Thymus (tissue), 11 donors: ENCODE results near the gene RBM23. TPM values are rescaled to one million over a fixed set of nuclear protein-coding genes. Genes with fewer than 3 reads are reported as not detected.

ENCODE experiments used
- DNase-seq, 9 donors: peaks; one replicate each; pipeline ENCODE4 v3.0.0-alpha.2; 2013; ENCODE audit warnings: low spot score in 9 of 9, low read depth in 6 of 9, missing footprints in 1 of 9
- H3K27ac ChIP-seq, 2 donors: one replicate each; pipeline ENCODE4 v1.5.1; 2013; ENCODE audit warnings: control low read depth in 1 of 2, low read depth in 1 of 2, low read length in 1 of 2, mild to moderate bottlenecking in 1 of 2, moderate library complexity in 1 of 2
- H3K27me3 ChIP-seq, 2 donors: one replicate each; pipeline ENCODE4 v1.5.1; 2013; ENCODE audit warnings: low read length in 1 of 2; ENCODE audit not compliant: control insufficient read depth in 2 of 2, insufficient read depth in 1 of 2
- H3K36me3 ChIP-seq, 2 donors: one replicate each; pipeline ENCODE4 v1.5.1; 2013; ENCODE audit warnings: low read length in 1 of 2, mild to moderate bottlenecking in 1 of 2, moderate library complexity in 1 of 2; ENCODE audit not compliant: control insufficient read depth in 2 of 2, insufficient read depth in 2 of 2
- H3K4me1 ChIP-seq, 2 donors: one replicate each; pipeline ENCODE4 v1.5.1; 2013; ENCODE audit warnings: low read length in 2 of 2; ENCODE audit not compliant: control insufficient read depth in 2 of 2, insufficient read depth in 2 of 2
- H3K4me3 ChIP-seq, 2 donors: one replicate each; pipeline ENCODE4 v1.5.1; 2013; ENCODE audit warnings: low read length in 2 of 2, control low read depth in 1 of 2, mild to moderate bottlenecking in 1 of 2
- H3K9me3 ChIP-seq, 2 donors: one replicate each; pipeline ENCODE4 v1.5.1; 2013; ENCODE audit warnings: low read length in 1 of 2, mild to moderate bottlenecking in 1 of 2; ENCODE audit not compliant: control insufficient read depth in 2 of 2, insufficient read depth in 1 of 2
- WGBS: extraction: QIAGEN DNeasy Blood & Tissue Kit; methylation state at CpG from one replicate; pipeline ENCODE4 v1.1.7; 2013; 5-methylcytosine and 5-hydroxymethylcytosine counted together
- polyA plus RNA-seq: library from polyadenylated mRNA; stranded (reverse); fragments of 200-250 nt; gene quantifications from one replicate; pipeline ENCODE4 v1.2.3, GENCODE V29; 2013
- total RNA-seq: library from RNA; stranded (reverse); fragments of 120-200 nt; gene quantifications from one replicate; pipeline ENCODE4 v1.2.4, GENCODE V29; 2013
- donor health status: healthy.

RBM23 gene
- total and polyA plus RNA-seq, 2 donors = 41.8 to 85.2 TPM

- Histone ChIP-seq H3K27ac (no peak overlapping the region), H3K9me3 (no peaks in the 10 kb centered on the region), H3K4me3 (no peak overlapping the region), H3K27me3 (no peaks in the 10 kb centered on the region), H3K36me3 (peaks cover 74 to 90% of the 10 kb centered on the region in 2 donors), H3K4me1 (no peaks in the 10 kb centered on the region)
- WGBS = 97% methylated on average over 3 of the region's 3 CpGs
- no peak for DNase-seq
Measured at GRCh38 chr14:22907429-22907828, 11.5 kb downstream of the RBM23 start.

- no peak for DNase-seq
- Histone ChIP-seq H3K27ac (no peak overlapping the region), H3K4me1 (no peaks in the 10 kb centered on the region), H3K27me3 (no peaks in the 10 kb centered on the region), H3K36me3 (peaks cover 87 to 93% of the 10 kb centered on the region in 2 donors), H3K4me3 (no peak overlapping the region), H3K9me3 (no peaks in the 10 kb centered on the region)
- 99% methylated on average over 20 of the region's 20 CpGs for WGBS
Measured at GRCh38 chr14:22906073-22906472, 12.9 kb downstream of the RBM23 start.

- no peak overlapping the region for H3K27ac ChIP-seq
- no peak for DNase-seq
- no peaks in the 10 kb centered on the region for H3K27me3 ChIP-seq
- H3K9me3 ChIP-seq = no peaks in the 10 kb centered on the region
- H3K4me3 ChIP-seq = no peak overlapping the region
- 98% methylated on average over 4 of the region's 4 CpGs for WGBS
- H3K4me1 ChIP-seq = no peaks in the 10 kb centered on the region
- peaks cover 87 to 94% of the 10 kb centered on the region in 2 donors for H3K36me3 ChIP-seq
Measured at GRCh38 chr14:22905627-22906026, 13.3 kb downstream of the RBM23 start.

- no peaks in the 10 kb centered on the region for H3K9me3 ChIP-seq
- H3K4me1 ChIP-seq = peaks cover 0 to 3% of the 10 kb centered on the region in 2 donors
- 95% methylated on average over 2 of the region's 2 CpGs for WGBS
- H3K4me3 ChIP-seq = no peak overlapping the region
- DNase-seq = no peak
- H3K27ac ChIP-seq = no peak overlapping the region
- H3K27me3 ChIP-seq = no peaks in the 10 kb centered on the region
- H3K36me3 ChIP-seq = peaks cover 70 to 89% of the 10 kb centered on the region in 2 donors
Measured at GRCh38 chr14:22903742-22904087, 15.2 kb downstream of the RBM23 start.

- 98% methylated on average over 7 of the region's 7 CpGs for WGBS
- peaks cover 61 to 79% of the 10 kb centered on the region in 2 donors for H3K36me3 ChIP-seq
- H3K27ac ChIP-seq = no peak overlapping the region
- no peaks in the 10 kb centered on the region for H3K27me3 ChIP-seq
- no peak overlapping the region for H3K4me3 ChIP-seq
- DNase-seq = no peak
- peaks cover 0 to 3% of the 10 kb centered on the region in 2 donors for H3K4me1 ChIP-seq
- H3K9me3 ChIP-seq = no peaks in the 10 kb centered on the region
Measured at GRCh38 chr14:22901799-22902198, 17.1 kb downstream of the RBM23 start.

GRCh38 chr14:22900081-22900799 lies 18.7 kb downstream of the RBM23 start:
- WGBS = 92% methylated on average over 3 of the region's 3 CpGs
- Histone ChIP-seq H3K27ac (no peak overlapping the region), H3K27me3 (no peaks in the 10 kb centered on the region), H3K36me3 (peaks cover 47 to 67% of the 10 kb centered on the region in 2 donors), H3K4me3 (no peak overlapping the region), H3K4me1 (peaks cover 0 to 3% of the 10 kb centered on the region in 2 donors), H3K9me3 (no peaks in the 10 kb centered on the region)
- peak in 7 of 9 donors; percentile 58 to 86 (median 70) for DNase-seq

- Histone ChIP-seq H3K4me3 (no peak overlapping the region), H3K27me3 (no peaks in the 10 kb centered on the region), H3K9me3 (no peaks in the 10 kb centered on the region), H3K27ac (no peak overlapping the region), H3K4me1 (peaks cover 0 to 3% of the 10 kb centered on the region in 2 donors), H3K36me3 (peaks cover 29 to 53% of the 10 kb centered on the region in 2 donors)
- DNase-seq = no peak
- 92% methylated on average over 8 of the region's 8 CpGs for WGBS
Measured at GRCh38 chr14:22898302-22899090, 20.5 kb downstream of the RBM23 start.

GRCh38 chr14:22897357-22897756 lies 21.6 kb downstream of the RBM23 start:
- no peak overlapping the region for H3K4me3 ChIP-seq
- DNase-seq = no peak
- no peaks in the 10 kb centered on the region for H3K9me3 ChIP-seq
- no peaks in the 10 kb centered on the region for H3K27me3 ChIP-seq
- peaks cover 21 to 43% of the 10 kb centered on the region in 2 donors for H3K36me3 ChIP-seq
- H3K4me1 ChIP-seq = peaks cover 0 to 3% of the 10 kb centered on the region in 2 donors
- WGBS = 99% methylated on average over 1 of the region's 1 CpG
- no peak overlapping the region for H3K27ac ChIP-seq

GRCh38 chr14:22896760-22897159 lies 22.2 kb downstream of the RBM23 start:
- WGBS = 93% methylated on average over 3 of the region's 3 CpGs
- H3K27me3 ChIP-seq = no peaks in the 10 kb centered on the region
- H3K4me1 ChIP-seq = peaks cover 0 to 3% of the 10 kb centered on the region in 2 donors
- H3K27ac ChIP-seq = no peak overlapping the region
- H3K36me3 ChIP-seq = peaks cover 15 to 37% of the 10 kb centered on the region in 2 donors
- no peaks in the 10 kb centered on the region for H3K9me3 ChIP-seq
- no peak for DNase-seq
- H3K4me3 ChIP-seq = no peak overlapping the region
